GM18909 (cell line): ENCODE data around the gene CAPN3.

ENCODE experiments used
- ATAC-seq: cut with Tn5 transposase; IDR thresholded peaks from one replicate; pipeline ENCODE4 v1.9.1; 2021; ENCODE audit warnings: mild to moderate bottlenecking; ENCODE audit not compliant: unreplicated experiment, poor library complexity

The CAPN3 gene

GRCh38 chr15:42385980-42386700 lies 26.8 kb downstream of the CAPN3 start:
- ATAC-seq: no peak

GRCh38 chr15:42387603-42388002 lies 28.3 kb downstream of the CAPN3 start:
- no peak for ATAC-seq

GRCh38 chr15:42392309-42393024 lies 33.2 kb downstream of the CAPN3 start:
- ATAC-seq: no peak

- no peak for ATAC-seq
Observed at GRCh38 chr15:42394106-42394505, 34.8 kb downstream of the CAPN3 start.

GRCh38 chr15:42395838-42396237 lies 36.5 kb downstream of the CAPN3 start:
- ATAC-seq: no peak

- ATAC-seq: no peak
Observed at GRCh38 chr15:42401544-42402454, 42.5 kb downstream of the CAPN3 start.

- ATAC-seq: no peak
Observed at GRCh38 chr15:42402455-42403205, 43.3 kb downstream of the CAPN3 start.

- ATAC-seq: no peak
Observed at GRCh38 chr15:42403389-42403788, 44.1 kb downstream of the CAPN3 start.

GRCh38 chr15:42404461-42405235 lies 45.3 kb downstream of the CAPN3 start:
- no peak for ATAC-seq

GRCh38 chr15:42405863-42406482 lies 46.7 kb downstream of the CAPN3 start:
- ATAC-seq: no peak

GRCh38 chr15:42408178-42408577 lies 48.9 kb downstream of the CAPN3 start:
- ATAC-seq: no peak

GRCh38 chr15:42409011-42409410 lies 49.7 kb downstream of the CAPN3 start:
- ATAC-seq: no peak

GRCh38 chr15:42411884-42412283 lies 52.6 kb downstream of the CAPN3 start:
- ATAC-seq: no peak

- ATAC-seq: no peak
Observed at GRCh38 chr15:42413920-42414319, 54.6 kb downstream of the CAPN3 start.

- ATAC-seq: no peak
Observed at GRCh38 chr15:42419369-42419768, 60.1 kb downstream of the CAPN3 start.

- no peak for ATAC-seq
Observed at GRCh38 chr15:42421376-42421775, 62.1 kb downstream of the CAPN3 start.

- ATAC-seq: no peak
Observed at GRCh38 chr15:42427429-42428223, 68.3 kb downstream of the CAPN3 start.

- no peak for ATAC-seq
Observed at GRCh38 chr15:42444415-42445063, 85.2 kb downstream of the CAPN3 start.
